Right lobe of liver (tissue), 6 donors: ENCODE measurements around the gene BRD4. TPM values are rescaled to one million over a fixed set of nuclear protein-coding genes. Genes with fewer than 3 reads are reported as not detected.
A peak's percentile ranks its signal among the peaks of the same experiment; 100 is the strongest.

Source experiments
- ATAC-seq, 4 donors: fragments of 200-7000 bp; cut with Tn5 transposase; one replicate each; pipeline ENCODE4 v1.9.1; 2020; ENCODE audit warnings: mild to moderate bottlenecking in 4 of 4, moderate library complexity in 4 of 4
- DNase-seq, 3 donors: peaks; one replicate each; pipeline ENCODE4 v3.0.0-alpha.2; 2020
- H3K27ac ChIP-seq, 3 donors: fragments of 200-600 bp; one replicate each; pipeline ENCODE4 v1.8.0; 2022
- H3K27me3 ChIP-seq, 2 donors: fragments of 200-600 bp; one replicate each; pipeline ENCODE4 v1.8.0; 2022
- H3K36me3 ChIP-seq, 4 donors: fragments of 200-600 bp; sonication (generic) in 1 of 4; one replicate each; pipeline versions ENCODE4 v1.5.1 to v1.8.0; 2017 to 2022; ENCODE audit warnings: control low read depth in 1 of 4
- H3K4me1 ChIP-seq, 4 donors: fragments of 200-600 bp; sonication (generic) in 1 of 4; one replicate each; pipeline versions ENCODE4 v1.5.1 to v1.8.0; 2017 to 2022; ENCODE audit warnings: control low read depth in 1 of 4
- H3K4me3 ChIP-seq, 3 donors: fragments of 200-600 bp; one replicate each; pipeline ENCODE4 v1.8.0; 2022
- H3K9me3 ChIP-seq, 4 donors: fragments of 200-600 bp; sonication (generic) in 1 of 4; one replicate each; pipeline versions ENCODE4 v1.5.1 to v1.8.0; 2017 to 2022; ENCODE audit warnings: control low read depth in 1 of 4
- POLR2A ChIP-seq: fragments of 450-650 bp; IDR thresholded peaks from one replicate; pipeline ENCODE4 v1.6.1; 2017; ENCODE audit warnings: antibody characterized with exemption, mild to moderate bottlenecking
- WGBS: methylation state at CpG from one replicate; pipeline ENCODE4 v1.1.6; 2018; ENCODE audit warnings: low coverage, low lambda C conversion rate; ENCODE audit not compliant: insufficient coverage; ENCODE audit errors: missing lambda C conversion rate; 5-methylcytosine and 5-hydroxymethylcytosine counted together
- intact Hi-C, 2 donors: fragments of 100-400 bp; cut with DNase I; formaldehyde crosslinking; loops; one replicate each; pipeline versions ENCODE4 v1.11.2 to v1.14.1; 2022
- total RNA-seq, 6 experiments: library from RNA; depleted of rRNA in 2 of 6; stranded (reverse); fragments of >200 nt in 2 of 6; fragmentation: NEBNext Ultra II Directional in 3 of 6; extraction: Animal tissue kit (Norgen Biotek cat#: 25700) in 3 of 6; gene quantifications; one replicate each; pipeline versions ENCODE4 v1.1.0 to v1.2.4, GENCODE V29; 2016 to 2023
- TF ChIP-seq, protein P1 (sequence below), 4 donors: fragments of 200-600 bp in 3 of 4; fragments of 450-650 bp in 1 of 4; IDR thresholded peaks; one replicate each; pipeline versions ENCODE4 v1.5.1 to v1.8.0; 2016 to 2022; ENCODE audit warnings: antibody characterized with exemption in 4 of 4, mild to moderate bottlenecking in 2 of 4
- donor health status: DM: no; HTN: yes; CAD: no.
- donor health status: DM: no; HTN: no; CAD: no.
- donor health status: DM: no; HTN: no; CAD: no.
- donor health status: DM: no; HTN: yes; CAD: no.
- donor health status: DM: no; HTN: yes; CAD: no.

The BRD4 gene
- total RNA-seq, 6 experiments from 2014 or later: 20.0 to 52.6 (median 40.6) TPM

DNA sequence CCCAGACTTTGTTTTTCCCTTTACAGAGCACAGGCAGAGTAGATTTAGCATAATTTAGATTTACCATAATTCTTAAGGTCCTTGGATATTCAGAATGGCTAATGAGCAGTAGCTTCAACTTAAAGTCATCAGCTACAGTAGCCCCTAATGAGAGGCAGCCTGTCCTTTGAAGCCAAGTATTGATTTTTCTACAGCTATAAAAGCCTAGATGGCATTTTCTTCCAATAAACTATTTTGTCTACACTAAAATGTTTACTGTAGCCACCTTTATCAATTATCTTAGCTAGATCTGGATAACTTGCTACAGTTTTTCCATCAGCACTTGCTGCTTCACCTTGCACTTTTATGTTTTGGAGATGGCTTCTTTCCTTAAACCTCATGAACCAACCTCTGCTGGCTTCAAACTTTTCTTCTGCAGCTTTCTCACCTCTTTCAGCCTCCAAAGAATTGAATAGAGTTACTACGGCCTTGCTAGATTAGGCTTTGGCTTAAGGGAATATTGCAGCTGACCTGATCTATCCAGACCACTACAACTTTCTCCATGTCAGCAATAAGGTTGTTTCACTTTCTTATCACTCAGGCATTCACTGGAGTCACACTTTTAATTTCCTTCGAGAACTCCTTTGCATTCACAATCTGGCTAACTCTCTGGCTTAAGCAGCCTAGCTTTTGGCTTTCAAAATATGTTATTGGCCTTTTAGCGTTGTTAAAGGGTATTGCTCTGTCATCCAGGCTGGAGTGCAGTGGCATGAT, 26.6 kb downstream of the BRD4 start:
- Histone ChIP-seq H3K4me3 (no peak overlapping the region), H3K9me3 (no peaks in the 10 kb centered on the region), H3K36me3 (no peaks in the 10 kb centered on the region), H3K4me1 (peaks cover 0 to 55% (median 27%) of the 10 kb centered on the region in 4 donors), H3K27ac (no peak overlapping the region), H3K27me3 (no peaks in the 10 kb centered on the region)
- no peak for DNase-seq
- no peak for TF ChIP-seq POLR2A
- TF ChIP-seq, protein P1, sequence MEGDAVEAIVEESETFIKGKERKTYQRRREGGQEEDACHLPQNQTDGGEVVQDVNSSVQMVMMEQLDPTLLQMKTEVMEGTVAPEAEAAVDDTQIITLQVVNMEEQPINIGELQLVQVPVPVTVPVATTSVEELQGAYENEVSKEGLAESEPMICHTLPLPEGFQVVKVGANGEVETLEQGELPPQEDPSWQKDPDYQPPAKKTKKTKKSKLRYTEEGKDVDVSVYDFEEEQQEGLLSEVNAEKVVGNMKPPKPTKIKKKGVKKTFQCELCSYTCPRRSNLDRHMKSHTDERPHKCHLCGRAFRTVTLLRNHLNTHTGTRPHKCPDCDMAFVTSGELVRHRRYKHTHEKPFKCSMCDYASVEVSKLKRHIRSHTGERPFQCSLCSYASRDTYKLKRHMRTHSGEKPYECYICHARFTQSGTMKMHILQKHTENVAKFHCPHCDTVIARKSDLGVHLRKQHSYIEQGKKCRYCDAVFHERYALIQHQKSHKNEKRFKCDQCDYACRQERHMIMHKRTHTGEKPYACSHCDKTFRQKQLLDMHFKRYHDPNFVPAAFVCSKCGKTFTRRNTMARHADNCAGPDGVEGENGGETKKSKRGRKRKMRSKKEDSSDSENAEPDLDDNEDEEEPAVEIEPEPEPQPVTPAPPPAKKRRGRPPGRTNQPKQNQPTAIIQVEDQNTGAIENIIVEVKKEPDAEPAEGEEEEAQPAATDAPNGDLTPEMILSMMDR (IDR thresholded peaks at IDR 0.05): no peak
- ATAC-seq: peak in 1 of 4 donors; percentile 32
- WGBS: 40% methylated on average over 3 of the region's 3 CpGs
- intact Hi-C loops: no loop called here

- ATAC-seq: peak in 1 of 4 donors; percentile 25
- no peak for DNase-seq
These were observed 28.1 kb downstream of the BRD4 start for GRCh38 chr19:15304140-15304705.

GRCh38 chr19:15303105-15303780, 29.1 kb downstream of the BRD4 start:
- Histone ChIP-seq H3K9me3 (no peaks in the 10 kb centered on the region), H3K4me1 (peaks cover 0 to 68% (median 34%) of the 10 kb centered on the region in 4 donors), H3K27me3 (no peaks in the 10 kb centered on the region), H3K27ac (no peak overlapping the region), H3K4me3 (no peak overlapping the region), H3K36me3 (no peaks in the 10 kb centered on the region)
- WGBS: 28% methylated on average over 7 of the region's 7 CpGs
- ATAC-seq: peak in 1 of 4 donors; percentile 9
- intact Hi-C loops: no loop called here
- no peak for DNase-seq
- TF ChIP-seq, protein P1 (IDR thresholded peaks at IDR 0.05): no peak
- TF ChIP-seq POLR2A: no peak

More at GRCh38 chr19:15304140-15304705, 28.1 kb downstream of the BRD4 start:
- H3K4me1 ChIP-seq: peaks cover 0 to 61% (median 29%) of the 10 kb centered on the region in 4 donors
- no peak overlapping the region for H3K27ac ChIP-seq
- no peaks in the 10 kb centered on the region for H3K36me3 ChIP-seq
- H3K4me3 ChIP-seq: no peak overlapping the region
- intact Hi-C loops: no loop called here
- H3K9me3 ChIP-seq: no peaks in the 10 kb centered on the region
- TF ChIP-seq POLR2A: no peak
- TF ChIP-seq, protein P1 (IDR thresholded peaks at IDR 0.05): no peak
- WGBS: 43% methylated on average over 7 of the region's 10 CpGs
- H3K27me3 ChIP-seq: no peaks in the 10 kb centered on the region

DNA sequence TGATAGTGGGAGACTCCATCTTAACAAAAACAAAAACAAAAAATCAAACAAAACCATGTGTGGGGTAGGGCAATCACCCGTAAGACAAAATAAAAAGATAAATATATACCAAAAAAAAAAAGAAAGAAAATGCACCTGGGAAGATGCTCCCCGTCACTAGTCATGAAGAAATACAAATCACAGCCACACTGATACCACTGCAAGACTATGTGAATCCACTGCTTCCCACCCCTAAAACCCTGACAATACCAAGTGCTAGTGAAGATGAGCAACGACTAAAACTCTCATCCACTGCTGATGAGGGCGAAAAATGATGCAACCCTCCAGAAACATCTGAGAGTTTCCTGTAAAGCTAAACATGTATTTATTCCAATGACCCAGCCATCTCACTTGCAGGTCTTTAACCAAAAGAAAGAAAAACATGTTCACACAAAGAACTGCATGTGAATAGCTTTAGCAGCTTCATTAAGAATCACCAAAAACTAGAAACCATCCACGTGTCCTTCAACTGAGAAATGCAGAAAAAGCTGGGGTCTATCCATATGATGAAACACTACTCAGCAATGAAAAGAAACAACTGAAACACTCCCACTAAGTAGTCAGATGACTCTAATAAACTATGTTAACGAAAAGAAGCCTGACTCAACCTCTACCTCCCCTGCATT, 31.7 kb downstream of the BRD4 start:
- Histone ChIP-seq H3K36me3 (no peaks in the 10 kb centered on the region), H3K27ac (no peak overlapping the region), H3K4me3 (no peak overlapping the region), H3K9me3 (no peaks in the 10 kb centered on the region), H3K27me3 (no peaks in the 10 kb centered on the region), H3K4me1 (peaks cover 0 to 77% (median 36%) of the 10 kb centered on the region in 4 donors)
- TF ChIP-seq, protein P1 (IDR thresholded peaks at IDR 0.05): no peak
- TF ChIP-seq POLR2A: no peak
- DNase-seq (no peak), ATAC-seq (peak in 1 of 4 donors; percentile 16)
- intact Hi-C loops: no loop called here
- WGBS: 48% methylated on average over 6 of the region's 6 CpGs
